NCI-H1694 (cell line): Measurements from ENCODE around the gene NXPE2.
"Not testable (repeated sequence)": the region's sequence is repeated elsewhere in the genome, so short reads cannot be mapped to it uniquely, and the experiment has no call there.

Source experiments
- DNase-seq: peaks from one replicate; lab custom pipeline; 2025; lab: John Stamatoyannopoulos, UW

Gene NXPE2

GRCh38 chr11:114678125-114679036 lies at the start of gene NXPE2:
Gene NXPE2 (plus strand): TSS chr11:114678527. CDS start chr11:114678576, 49 bp downstream.
- no peak for DNase-seq

DNA sequence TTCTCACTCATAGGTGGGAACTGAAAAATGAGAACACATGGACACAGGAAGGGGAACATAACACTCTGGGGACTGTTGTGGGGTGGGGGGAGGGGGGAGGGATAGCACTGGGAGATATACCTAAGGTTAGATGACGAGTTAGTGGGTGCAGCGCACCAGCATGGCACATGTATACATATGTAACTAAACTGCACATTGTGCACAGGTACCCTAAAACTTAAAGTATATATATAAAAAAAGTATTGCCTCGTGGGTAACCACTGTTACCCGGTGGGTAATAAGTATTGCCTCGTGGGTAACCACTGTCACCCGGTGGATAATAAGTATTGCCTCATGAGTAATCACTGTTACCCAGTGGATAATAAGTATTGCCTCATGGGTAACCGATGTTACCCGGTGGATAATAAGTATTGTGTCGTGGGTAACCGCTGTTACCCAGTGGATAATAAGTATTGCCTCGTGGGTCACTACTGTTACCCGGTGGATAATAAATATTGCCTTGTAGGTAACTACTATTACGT lies 46.8 kb upstream of the NXPE2 start:
- not testable (repeated sequence) for DNase-seq

DNA sequence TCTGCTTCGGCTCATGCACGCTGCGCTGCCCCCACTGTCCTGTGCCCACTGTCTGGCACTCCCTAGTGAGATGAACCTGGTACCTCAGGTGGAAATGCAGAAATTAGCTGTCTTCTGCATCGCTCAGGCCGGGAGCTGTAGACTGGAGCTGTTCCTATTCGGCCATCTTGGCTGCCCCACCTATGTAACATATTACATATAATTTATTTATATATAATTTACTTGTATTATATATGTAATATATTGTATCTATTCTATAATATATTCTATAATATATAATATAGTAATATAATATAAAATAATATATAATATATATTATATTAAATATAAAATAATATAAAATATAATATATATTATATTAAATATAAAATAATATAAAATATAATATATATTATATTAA lies 38.9 kb upstream of the NXPE2 start:
- not testable (repeated sequence) for DNase-seq

GRCh38 chr11:114650661-114651060 lies 27.7 kb upstream of the NXPE2 start:
- DNase-seq, result no peak

DNA sequence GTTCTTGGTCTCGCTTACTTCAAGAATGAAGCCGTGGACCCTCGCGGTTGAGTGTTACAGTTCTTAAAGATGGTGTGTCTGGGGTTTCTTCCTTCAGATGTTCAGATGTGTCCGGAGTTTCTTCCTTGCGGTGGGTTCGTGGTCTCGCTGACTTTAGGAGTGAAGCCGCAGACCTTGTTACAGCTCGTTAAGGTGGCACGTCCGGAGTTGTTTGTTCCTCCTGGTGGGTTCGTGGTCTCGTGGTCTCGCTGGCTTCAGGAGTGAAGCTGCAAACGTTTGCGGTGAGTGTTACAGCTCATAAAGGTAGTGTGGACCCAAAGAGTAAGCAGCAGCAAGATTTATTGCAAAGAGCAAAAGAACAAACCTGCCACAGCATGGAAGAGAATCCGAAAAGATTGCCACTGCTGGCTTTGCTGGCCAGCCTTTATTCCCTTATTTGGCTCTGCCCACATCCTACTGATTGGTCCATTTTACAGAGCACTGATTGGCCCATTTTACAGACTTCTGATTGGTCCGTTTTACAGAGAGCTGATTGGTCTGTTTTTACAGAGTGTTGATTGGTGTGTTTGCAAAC lies 27.1 kb upstream of the NXPE2 start:
- no peak for DNase-seq

DNA sequence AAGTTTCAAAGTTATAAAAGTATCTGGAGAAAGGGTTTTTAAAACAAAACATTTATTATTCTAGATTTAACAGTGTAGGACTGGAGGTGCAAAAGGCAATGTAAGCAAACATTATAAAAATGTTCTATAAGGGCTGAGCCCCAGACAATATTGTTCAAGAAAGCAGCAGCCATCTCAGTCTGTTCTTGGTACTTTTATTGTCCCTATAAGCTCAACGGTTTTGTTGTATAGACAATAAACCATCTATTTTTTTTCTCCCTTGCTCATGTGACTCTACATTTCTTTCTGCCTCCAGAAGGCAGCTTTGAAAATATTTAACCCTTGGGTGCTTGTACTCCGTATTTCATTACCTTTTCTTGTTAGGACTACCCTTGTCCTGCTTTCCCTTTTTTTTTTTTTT lies 25.2 kb upstream of the NXPE2 start:
- no peak for DNase-seq

DNA sequence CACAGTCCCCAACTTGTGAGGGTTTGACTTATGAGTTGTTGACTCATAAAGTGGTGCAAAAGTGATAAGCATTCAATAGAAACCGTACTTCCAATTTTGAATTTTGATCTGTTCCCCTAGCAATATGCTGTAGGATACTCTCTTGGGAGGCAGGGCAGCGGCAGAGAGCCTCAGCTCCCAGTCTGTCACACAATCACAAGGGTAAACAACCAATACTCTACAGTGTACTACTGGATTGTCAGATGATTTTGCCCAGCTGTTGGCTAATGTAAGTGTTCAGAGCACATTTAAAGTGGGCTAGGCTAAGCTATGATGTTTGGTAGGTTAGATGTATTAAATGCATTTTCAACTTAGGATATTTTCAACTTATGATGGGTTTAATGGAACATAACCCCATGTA lies 13.7 kb upstream of the NXPE2 start:
- DNase-seq, result no peak

- no peak for DNase-seq
These were observed 11.6 kb upstream of the NXPE2 start for GRCh38 chr11:114666760-114667159.

GRCh38 chr11:114668109-114668508 lies 10.2 kb upstream of the NXPE2 start:
- no peak for DNase-seq

DNA sequence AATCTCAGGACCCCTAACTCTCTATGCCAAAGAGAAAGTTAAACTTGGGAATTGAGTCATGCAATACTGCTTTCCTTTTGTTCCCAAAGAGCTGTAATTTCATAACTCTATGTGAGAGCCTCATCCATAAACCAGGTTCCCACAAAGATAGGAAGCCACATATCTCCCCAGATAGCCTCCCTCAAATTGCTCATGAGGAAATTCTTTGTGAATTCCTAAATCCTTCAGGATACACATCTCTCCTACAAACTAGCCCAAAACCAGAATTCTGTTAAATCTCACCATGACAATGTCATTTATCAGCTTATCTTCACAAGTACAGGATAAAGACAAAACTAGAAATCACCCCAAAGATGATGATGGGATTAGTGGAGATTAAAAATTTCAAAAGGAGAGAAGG lies 4.7 kb upstream of the NXPE2 start:
- DNase-seq, result no peak

DNA sequence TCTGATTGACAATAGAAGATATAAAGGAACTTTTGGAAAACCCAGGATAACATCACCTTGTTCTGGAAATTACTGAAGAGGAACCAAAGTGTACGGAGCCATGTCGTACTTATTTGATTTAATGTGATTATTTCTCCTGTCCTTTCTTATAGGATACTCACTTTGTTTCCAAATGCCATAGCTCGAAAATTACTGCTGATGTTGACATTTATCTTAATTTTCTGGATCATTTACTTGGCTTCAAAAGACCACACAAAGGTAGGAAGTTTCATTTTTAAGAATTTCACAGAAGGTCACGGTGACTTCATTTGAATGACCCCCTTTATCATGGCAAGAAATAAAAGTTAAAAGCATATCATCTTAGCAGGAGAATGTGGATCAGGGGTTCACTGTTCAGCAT lies 1.2 kb downstream of the NXPE2 start:
- no peak for DNase-seq

DNA sequence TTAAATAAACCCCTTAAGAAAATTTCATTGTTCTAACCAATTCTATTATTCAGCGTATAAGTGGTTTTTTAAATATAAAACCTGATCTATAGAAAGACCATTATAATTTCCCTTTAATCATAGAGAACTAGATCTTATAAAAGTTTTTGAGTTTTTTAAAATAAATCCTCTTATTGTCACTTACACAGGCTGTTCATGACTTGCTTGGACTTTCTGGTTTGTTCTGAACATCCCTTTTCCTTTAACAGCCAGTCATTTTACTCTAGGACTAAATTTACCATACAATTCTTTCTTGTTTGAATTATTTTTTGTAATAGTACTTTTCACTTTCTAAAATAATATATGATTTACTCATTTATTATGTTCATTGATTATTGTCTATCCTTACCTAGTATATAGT lies 4.7 kb downstream of the NXPE2 start:
- DNase-seq, result no peak

- DNase-seq, result no peak
These were observed 6.3 kb downstream of the NXPE2 start for GRCh38 chr11:114684636-114685035.

DNA sequence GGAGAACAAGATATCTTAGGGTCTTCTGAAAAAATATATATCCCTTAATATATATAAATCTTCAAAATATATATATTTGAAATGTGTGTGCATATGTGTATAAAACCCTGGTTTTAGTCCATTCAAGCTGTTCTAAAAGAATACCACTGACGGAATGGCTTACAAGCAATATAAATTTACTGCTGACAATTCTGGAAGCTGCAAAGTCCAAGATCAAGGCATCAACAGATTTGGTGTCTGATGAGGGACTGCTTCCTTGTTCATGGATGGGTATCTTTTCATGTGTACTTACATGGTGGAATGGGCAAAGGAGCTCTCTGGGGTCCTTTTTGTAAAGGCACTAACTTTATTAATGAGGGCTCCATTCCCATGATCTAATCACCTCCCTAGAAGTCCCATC lies 6.8 kb downstream of the NXPE2 start:
- no peak for DNase-seq

DNA sequence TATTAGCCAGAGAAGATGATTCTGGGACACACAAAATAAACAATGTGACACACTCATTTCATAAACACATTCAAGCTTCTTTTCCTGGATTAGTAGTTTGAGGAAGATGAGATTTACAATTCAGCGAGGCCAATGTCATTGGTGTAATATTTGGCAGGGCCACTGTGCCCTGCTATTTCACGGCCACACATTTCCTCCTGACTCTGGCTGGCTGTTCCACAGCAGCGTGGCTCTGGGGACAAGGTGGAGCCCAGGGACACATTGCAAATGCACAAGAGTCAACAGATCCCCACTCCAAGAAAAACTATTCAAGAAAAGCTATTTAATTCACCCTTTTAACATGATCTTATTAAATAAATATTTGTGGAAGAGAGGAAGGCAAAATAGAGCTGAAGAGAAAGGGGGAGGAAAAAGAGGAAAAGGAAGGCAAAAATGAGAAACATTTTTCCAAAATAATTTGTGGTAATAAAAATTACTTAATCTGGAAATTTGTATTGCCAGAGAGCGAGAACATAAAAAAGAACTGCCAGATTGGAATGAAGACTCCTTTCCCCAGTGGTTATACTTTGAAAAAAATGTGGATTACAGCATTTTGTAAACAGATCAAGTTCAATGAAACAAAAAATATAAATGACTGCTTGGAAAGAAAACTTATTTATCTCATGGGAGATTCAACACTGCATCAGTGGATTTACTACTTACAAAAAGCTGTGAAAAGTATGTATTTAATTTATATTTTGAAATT lies 27.1 kb downstream of the NXPE2 start:
- no peak for DNase-seq

- DNase-seq, result no peak
These were observed 31.6 kb downstream of the NXPE2 start for GRCh38 chr11:114709960-114710359.

DNA sequence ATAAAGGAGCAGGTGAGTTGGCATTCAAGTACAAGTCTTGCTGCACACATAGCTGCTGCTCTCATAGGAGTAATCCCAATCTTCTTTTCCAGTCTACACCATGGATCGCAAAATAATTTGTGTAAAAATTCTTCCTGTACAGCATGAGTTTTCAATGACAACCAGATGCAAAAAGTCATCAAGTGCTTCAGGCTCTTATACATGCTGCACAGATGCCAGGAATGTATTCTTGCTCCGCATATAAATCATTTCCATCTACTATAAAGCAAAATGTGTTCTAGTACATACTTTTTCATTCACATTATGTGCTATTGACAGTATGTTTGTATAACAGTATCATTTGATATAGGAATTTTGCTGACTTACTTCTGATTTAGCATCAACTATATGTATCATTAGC lies 35.4 kb downstream of the NXPE2 start:
- DNase-seq, result no peak

- DNase-seq, result no peak
These were observed 41.2 kb downstream of the NXPE2 start for GRCh38 chr11:114719562-114719961.

DNA sequence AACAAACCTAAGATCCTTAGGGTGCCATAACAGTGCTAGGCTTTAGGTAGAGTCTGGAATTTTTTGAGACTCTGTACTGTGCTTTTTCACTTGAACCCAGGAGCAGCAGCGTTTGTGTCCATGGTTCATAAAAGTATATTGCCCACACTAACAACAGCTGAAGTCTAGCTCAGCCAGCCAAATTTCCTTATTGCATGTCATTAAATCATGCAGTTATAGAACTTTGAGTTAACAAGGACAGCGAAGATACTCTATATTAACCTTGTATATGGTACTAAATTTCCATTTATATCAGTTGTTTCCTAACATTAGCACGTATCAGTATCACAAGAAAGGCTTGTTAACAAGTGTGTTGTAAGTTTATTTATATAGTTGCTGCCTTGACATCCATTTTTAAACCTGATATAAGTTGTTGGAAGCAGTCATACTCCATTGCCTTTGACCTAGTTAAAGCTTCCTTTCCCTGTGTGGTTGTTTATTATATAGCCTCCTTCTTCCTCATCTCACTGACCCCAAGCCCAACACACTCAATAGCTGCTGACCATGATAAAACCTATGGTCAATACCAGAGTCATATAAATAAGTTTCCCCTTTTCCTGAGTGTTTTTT lies 46.7 kb downstream of the NXPE2 start:
- DNase-seq, result no peak

GRCh38 chr11:114725623-114726022 lies 47.3 kb downstream of the NXPE2 start:
- no peak for DNase-seq

- DNase-seq, result no peak
These were observed 58.5 kb downstream of the NXPE2 start for GRCh38 chr11:114736806-114737205.

DNA sequence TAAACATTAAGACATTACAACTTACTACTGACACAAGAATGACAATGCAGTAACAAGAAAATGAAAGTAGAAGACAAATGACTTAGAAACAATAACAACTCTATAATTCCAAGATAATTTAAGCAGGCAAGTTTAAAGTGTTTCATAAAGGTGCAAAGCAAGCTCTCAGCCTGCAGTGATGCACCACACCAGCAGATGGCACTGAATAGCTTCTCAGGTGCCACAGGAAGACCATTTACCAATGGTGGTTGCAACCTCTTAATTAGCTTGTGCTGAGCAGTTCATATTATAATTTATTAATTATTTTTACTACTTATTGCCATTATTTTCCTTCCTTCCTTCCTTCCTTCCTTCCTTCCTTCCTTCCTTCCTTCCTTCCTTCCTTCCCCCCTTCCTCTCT lies 60.6 kb downstream of the NXPE2 start:
- peak; percentile 20 for DNase-seq
